Measurements from ENCODE around the gene HECTD4.
"Not testable (repeated sequence)": the region's sequence is repeated elsewhere in the genome, so short reads cannot be mapped to it uniquely, and the experiment has no call there.

The HECTD4 gene

GRCh38 chr12:112170971-112171596, 211.1 kb downstream of the HECTD4 start:
- no peak for DNase-seq

GRCh38 chr12:112170376-112170775, 211.9 kb downstream of the HECTD4 start:
- no peak for DNase-seq

GRCh38 chr12:112169966-112170365, 212.3 kb downstream of the HECTD4 start:
- DNase-seq, result no peak

- DNase-seq, result no peak
Measured at GRCh38 chr12:112169161-112169872, 212.9 kb downstream of the HECTD4 start.

DNA sequence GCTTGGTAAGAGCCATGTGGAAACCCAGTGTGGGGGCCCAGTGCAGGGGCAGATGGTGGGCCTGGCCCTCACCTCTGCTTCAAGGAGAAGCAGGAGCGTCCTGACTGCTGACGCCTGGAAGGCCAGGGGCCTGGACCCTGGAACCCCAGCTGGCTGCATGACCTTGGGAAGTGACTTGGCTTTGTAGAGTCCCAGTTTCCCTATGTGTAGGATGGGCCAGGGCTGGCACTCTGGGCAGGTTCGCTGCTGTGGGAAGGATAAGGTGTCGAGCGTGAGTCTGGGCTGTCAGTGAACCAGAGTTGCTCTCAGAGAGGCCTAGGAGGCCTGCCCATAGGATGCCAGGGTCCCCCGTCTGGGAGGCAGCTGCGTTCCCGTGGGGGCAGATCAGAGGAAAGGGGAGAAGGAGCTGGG, 213.7 kb downstream of the HECTD4 start:
- no peak for DNase-seq

- DNase-seq, result no peak
Measured at GRCh38 chr12:112167718-112168525, 214.3 kb downstream of the HECTD4 start.

DNA sequence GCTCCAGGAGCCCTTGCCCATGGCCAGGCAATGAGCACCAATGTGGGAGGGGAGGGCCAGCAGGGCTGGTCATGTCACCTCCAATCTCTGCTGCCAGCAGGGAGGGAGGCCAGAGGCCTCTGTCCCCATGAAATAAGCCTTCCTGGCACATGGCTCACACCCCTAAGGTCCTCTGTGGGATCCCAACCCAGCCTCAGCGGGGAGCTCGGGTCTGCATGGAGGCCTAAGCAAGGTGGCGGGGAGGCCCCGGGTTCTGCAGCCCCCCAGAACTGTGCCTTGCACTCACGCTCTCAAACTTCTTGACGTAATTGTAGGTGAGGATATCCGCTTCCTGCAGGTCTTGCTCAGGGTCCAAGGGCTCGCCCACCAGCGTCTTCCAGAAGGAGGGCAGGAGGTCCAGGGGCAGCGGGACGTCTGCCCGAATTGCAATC, 215.2 kb downstream of the HECTD4 start:
- DNase-seq, result no peak

- no peak for DNase-seq
Measured at GRCh38 chr12:112166051-112167015, 215.9 kb downstream of the HECTD4 start.

GRCh38 chr12:112165624-112166023, 216.6 kb downstream of the HECTD4 start:
- DNase-seq, result no peak

- DNase-seq, result no peak
Measured at GRCh38 chr12:112164011-112164660, 218.1 kb downstream of the HECTD4 start.

DNA sequence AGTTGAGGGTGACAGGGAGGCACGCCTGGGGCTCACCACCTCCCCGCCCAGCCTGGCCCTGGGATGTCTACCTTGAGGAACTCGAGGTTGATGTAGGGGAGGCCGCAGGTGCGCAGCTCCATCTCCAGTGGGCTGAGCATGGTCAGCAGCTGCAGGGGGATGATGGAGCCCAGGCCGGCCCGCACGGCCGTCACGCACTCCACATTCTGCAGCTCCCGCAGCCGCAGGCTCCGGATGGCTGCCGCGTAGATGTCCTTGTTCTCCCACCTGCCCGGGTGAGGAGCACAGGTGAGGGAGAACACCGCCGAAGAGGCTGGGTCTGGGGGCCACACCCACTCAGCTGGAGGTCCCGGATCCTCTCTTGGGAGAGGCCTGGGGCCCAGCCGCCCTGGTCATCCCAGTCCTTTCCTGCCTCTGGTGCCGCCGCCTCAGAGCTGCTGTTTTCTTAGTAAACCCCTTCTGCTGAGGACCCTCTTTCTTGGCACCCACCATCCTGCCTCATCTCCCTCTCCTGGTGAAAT, 218.7 kb downstream of the HECTD4 start:
- DNase-seq, result no peak

- no peak for DNase-seq
Measured at GRCh38 chr12:112163056-112163455, 219.2 kb downstream of the HECTD4 start.

DNA sequence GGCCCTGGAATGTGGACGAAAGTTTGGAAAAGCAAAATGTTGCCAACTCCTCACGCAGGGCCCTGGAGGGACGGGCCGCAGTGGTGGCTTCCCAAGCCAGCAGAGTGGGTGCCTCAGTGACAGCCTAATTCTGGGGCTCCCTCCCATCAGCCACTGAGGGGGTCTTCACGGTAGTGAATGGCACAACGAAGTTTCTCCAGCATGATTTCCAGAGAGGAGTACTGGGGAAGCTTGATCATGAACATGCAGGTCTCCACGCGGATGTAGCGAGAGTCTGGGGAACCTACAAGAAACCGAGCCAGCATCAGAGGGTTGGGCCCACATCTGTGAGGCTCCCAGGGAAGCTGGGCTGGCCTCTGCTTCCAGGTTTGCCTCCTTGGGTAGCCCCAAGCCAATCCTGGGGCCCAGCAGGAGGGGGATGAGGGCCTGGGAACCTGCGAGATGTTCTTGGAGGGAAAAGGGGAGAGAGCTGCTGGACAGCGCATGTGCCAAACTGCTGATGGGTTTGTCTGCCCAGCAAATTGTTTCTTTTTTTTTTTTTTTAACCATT, 219.9 kb downstream of the HECTD4 start:
- no peak for DNase-seq

GRCh38 chr12:112161711-112162110, 220.5 kb downstream of the HECTD4 start:
- no peak for DNase-seq

DNA sequence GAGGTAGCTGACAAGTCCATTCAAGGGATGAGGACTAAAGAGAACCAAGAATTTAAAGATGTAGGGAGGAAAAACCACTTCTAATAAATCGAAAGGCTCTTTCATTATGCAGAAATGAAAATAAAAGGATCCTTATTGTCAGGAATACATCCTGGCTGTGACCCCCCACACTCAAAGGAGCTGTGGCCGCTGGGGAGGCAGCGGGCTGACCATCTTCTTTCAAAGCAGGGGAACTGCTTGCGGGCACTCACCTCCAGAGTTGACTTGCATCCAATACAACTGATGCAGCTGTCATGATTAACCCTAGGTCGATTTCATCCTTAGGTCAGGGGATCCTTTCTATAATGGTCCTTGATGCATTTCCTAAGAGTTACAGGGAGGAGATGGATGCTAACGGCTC, 221.6 kb downstream of the HECTD4 start:
- DNase-seq, result no peak

DNA sequence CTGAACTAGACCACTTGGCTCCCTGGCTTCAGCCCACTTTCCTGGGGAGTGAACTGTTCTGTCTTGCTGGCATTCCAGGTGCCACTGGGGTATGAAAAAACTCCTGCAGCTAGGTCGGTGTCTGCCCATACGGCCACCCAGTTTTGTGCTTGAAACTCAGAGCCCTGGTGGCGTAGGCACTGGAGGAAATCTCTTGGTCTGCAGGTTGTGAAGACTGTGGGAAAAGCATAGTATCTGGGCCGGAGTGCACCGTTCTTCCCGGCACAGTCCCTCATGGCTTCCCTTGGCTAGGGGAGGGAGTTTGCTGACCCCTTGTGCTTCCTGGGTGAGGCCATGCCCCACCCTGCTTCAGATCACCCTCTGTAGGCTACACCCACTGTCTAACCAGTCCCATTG, 223.1 kb downstream of the HECTD4 start:
- no peak for DNase-seq

DNA sequence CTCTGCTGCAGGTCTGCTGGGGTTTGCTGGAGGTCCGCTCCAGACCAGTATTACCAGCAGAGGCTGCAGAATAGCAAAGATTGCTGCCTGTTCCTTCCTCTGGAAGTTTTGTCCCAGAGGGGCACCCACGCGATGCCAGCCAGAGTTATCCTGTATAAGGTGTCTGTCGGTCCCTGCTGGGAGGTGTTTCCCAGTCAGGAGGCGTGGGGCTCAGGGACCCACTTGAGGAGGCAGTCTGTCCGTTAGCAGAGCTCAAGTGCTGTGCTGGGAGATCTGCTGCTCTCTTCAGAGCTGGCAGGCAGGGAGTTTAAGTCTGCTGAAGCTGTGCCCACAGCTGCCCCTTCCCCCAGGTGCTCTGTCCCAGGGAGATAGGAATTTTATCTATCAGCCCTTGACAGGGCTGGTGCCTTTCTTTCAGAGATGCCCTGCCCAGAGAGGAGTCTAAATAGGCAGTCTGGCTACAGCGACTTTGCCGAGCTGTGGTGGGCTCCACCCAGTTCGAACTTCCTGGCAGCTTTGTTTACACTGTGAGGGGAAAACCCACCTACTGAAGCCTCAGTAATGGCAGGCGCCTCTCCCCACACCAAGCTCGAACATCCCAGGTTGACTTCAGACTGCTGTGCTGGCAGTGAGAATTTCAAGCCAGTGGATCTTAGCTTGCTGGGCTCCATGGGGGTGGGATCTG, 223.6 kb downstream of the HECTD4 start:
- DNase-seq, result not testable (repeated sequence)

DNA sequence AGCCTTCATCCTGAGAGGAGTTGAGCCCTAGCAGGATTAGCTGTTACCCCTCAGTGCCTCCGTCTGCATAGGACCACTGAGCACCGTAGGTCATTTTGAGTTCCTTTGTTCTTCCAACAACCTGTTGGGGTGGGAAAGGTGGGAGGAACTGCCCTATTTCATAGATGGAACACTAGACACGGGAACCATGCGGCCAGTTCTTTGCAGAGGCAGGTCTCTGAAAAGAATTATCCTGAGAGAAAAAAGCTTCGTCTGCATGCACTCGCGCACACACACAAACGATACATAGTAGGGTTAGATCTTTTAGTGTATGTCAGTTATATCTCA, 228.4 kb downstream of the HECTD4 start:
- no peak for DNase-seq

DNA sequence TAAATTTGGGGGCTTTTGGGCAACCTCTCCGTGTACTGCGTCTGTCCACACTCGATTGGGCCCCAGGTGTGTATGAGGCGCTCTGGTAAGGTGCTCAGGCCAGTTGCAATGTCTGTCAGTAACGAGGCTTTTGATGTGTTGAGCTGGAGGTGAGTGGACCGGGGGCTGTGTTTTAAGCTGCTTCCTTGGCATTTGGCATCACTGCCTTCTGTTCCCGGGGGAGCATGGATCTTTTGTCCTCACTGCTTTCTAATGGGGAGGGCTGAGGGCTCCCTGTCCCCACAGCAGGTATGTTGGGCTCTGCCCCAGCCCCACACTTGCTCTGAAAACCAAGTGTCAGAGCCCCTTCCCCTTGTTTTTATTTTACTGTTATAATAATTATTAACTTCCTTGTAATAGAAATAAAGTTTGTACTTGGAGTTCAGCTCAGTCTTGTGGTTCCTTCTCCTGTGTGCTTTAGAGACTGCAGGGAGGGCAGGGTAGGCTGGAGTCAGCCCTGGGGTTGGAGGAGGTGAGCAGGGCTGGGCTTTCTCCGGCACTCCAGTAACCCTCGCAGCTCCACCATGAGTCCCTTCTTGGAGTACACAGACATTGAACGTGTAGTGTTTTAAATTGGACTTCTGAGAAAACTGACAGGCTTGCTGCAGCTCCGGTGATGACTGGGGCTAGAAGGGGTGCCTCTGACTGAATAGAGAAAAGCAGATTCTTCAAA, 228.9 kb downstream of the HECTD4 start:
- DNase-seq, result no peak

DNA sequence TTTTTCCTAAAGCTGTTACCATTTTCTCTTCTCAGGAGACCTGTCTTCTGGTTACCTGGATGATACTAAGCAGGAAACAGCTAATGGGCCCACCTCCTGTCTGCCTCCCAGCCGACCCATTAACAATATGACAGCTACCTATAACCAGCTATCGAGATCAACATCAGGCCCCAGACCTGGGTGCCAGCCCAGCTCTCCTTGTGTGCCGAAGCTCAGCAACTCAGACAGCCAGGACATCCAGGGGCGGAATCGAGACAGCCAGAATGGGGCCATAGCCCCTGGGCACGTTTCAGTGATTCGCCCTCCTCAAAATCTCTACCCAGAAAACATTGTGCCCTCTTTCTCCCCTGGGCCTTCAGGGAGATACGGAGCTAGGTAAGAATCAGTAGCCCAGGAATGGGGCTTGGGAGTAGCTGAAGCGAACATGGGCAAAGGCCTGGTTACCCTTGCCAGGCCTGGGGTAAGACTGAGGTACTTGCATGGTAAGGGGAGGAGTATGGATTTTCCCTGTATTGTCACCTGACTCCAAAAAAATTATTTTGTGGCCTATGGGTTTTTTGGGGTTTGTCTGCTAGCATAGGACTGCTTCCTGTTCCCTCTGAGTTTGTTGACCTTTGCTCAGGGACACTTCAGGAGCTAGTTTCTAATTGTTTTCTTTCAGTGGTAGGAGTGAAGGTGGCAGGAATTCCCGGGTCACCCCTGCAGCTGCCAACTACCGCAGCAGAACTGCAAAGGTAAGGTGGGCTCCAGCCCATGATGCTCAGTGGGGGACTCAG, 230.3 kb downstream of the HECTD4 start:
- DNase-seq, result no peak
